K562 (cell line): Measurements from ENCODE around the gene DNMT3A. TPM values are rescaled to one million over a fixed set of nuclear protein-coding genes. Genes with fewer than 3 reads are reported as not detected.

Experiments used
- NR2F6 ChIP-seq: fragments of 450-650 bp; formaldehyde crosslinking; IDR thresholded peaks from 2 replicates; pipeline ENCODE4 v1.4.0; 2020; ENCODE audit warnings: mild to moderate bottlenecking
- polyA plus RNA-seq, 8 experiments: library from polyadenylated mRNA; depleted of rRNA in 4 of 8; stranded (reverse) in 5 of 8; unstranded in 3 of 8; fragments of >200 nt; fragmentation: Nextera tagmentation in 2 of 8; fragmentation: Illumina TruSeq in 1 of 8; extraction: Ambion mirVana in 2 of 8; extraction: Trizol in 1 of 8; gene quantifications; 2 replicates each; pipeline versions ENCODE4 v1.2.1 to v1.2.3, GENCODE V29; 2011 to 2014; ENCODE audit warnings: inconsistent platforms in 1 of 8, missing spikeins in 1 of 8
- total RNA-seq, 7 experiments: library from RNA; depleted of rRNA in 6 of 7; stranded (reverse); fragments of >200 nt in 6 of 7; fragmentation: Illumina TruSeq in 2 of 7; extraction: Trizol in 2 of 7; gene quantifications; 2 replicates each; pipeline versions ENCODE4 v1.2.1 to v1.2.3, GENCODE V29; 2011 to 2021; ENCODE audit warnings: low replicate concordance in 1 of 7
- TF ChIP-seq, protein P1 (sequence below), 2 experiments: fragments of 450-650 bp; IDR thresholded peaks; 2 replicates each; pipeline ENCODE4 v1.6.1; 2016; ENCODE audit warnings: mild to moderate bottlenecking in 2 of 2, borderline replicate concordance in 1 of 2, low read depth in 1 of 2, moderate library complexity in 1 of 2

The DNMT3A gene
- total and polyA plus RNA-seq, 9 of the 15 experiments (the other 6 are each of a cell fraction or from before 2014, with no cell fraction given) = 3.0 to 16.0 (median 6.1) TPM

DNA sequence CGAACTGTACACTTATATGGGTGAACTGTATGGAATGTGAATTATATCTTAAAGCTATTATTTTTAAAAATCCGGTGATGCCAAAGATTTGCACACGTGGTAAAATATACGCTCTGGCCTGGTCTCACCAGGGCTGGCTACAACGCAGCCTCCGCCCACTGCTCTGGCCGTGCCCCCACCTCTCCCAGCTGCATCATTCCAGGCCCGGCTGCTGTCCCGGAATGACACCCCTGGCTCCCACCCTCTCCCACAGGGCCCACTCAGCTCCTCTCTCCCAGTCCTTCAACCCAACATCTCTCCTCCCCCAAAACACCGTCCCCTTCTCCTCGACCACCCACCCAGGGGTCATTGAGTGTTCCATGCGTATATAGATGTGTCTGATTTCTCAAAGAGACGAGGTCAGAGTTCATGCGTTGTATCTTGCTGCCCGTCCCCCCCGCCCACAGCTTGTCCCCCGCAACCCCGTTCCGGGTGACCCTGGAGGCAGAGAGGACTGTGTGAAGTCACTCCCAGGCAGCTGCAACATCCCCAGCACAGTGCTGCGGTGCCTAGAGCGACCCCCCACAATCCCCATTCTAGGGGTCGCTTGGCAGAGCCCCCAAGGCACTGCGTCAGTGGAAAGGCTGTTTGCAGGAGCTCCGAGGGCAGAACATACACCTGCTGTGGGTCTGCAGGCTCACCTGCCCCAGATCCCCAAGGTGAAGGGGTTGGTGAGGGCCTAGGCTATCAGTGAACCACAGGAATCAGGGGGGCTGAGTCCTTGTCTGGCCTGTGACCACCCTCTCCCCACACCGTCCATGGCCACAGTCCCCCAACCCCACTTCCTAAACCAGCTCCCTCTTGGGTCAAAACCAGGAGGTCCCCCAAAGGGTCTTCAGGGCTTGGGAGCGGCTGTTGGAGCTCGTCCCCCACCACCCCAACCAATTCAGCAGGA, 13.3 kb downstream of the DNMT3A start (continued):
- TF ChIP-seq, protein P1, sequence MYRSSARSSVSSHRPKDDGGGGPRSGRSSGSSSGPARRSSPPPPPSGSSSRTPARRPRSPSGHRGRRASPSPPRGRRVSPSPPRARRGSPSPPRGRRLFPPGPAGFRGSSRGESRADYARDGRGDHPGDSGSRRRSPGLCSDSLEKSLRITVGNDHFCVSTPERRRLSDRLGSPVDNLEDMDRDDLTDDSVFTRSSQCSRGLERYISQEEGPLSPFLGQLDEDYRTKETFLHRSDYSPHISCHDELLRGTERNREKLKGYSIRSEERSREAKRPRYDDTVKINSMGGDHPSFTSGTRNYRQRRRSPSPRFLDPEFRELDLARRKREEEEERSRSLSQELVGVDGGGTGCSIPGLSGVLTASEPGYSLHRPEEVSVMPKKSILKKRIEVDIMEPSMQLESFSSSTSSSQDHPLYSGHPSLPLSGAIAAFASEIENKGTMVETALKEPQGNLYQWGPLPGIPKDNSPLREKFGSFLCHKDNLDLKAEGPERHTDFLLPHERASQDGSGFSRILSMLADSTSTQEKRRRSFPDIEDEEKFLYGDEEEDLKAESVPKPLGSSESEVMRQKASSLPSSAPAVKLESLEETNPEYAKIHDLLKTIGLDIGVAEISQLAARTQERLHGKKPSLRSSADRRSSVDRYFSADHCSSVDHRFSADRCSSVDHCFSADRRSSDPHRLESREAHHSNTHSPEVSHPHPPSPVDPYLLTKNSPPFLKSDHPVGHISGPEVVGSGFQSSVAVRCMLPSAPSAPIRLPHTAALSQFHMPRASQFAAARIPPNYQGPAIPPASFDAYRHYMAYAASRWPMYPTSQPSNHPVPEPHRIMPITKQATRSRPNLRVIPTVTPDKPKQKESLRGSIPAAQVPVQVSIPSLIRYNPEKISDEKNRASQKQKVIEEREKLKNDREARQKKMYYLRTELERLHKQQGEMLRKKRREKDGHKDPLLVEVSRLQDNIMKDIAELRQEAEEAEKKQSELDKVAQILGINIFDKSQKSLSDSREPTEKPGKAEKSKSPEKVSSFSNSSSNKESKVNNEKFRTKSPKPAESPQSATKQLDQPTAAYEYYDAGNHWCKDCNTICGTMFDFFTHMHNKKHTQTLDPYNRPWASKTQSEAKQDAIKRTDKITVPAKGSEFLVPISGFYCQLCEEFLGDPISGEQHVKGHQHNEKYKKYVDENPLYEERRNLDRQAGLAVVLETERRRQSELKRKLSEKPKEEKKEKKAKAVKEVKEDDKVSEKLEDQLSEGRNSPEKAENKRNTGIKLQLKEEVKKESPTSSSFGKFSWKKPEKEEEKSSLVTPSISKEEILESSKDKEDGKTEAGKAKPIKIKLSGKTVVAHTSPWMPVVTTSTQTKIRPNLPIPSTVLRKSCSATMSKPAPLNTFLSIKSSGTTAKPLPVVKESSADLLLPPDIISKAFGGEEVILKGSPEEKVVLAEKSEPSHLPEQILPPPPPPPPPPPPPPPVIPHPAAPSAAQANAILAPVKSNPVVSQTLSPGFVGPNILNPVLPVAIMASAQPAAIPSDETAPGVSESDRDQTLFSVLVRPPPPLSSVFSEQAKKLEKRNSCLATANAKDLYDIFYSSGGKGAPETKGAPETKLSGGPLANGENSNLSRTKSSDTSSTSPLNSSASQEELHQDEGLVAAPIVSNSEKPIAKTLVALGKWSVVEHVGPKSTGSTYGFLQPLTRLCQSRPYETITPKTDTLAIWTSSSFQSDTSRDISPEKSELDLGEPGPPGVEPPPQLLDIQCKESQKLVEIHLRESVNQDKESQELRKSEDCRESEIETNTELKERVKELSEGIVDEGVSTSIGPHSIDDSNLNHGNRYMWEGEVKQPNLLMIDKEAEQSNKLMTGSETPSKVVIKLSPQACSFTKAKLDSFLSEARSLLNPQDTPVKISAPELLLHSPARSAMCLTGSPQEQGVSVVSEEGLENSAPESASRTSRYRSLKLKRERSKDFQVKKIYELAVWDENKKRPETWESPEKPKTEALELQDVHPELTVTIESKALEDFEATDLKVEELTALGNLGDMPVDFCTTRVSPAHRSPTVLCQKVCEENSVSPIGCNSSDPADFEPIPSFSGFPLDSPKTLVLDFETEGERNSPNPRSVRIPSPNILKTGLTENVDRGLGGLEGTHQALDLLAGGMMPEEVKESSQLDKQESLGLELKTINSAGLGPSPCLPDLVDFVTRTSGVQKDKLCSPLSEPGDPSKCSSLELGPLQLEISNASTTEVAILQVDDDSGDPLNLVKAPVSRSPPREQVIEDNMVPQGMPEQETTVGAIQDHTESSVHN (IDR thresholded peaks at IDR 0.05; ENCODE audit: borderline replicate concordance in 1 of 2, low read depth in 1 of 2) = no peak
- no peak for TF ChIP-seq NR2F6 (CRISPR knock-in tag)
- TF ChIP-seq, all 486 proteins: peak for 0
